ENCODE measurements around the gene ADAMTS4.

DNA sequence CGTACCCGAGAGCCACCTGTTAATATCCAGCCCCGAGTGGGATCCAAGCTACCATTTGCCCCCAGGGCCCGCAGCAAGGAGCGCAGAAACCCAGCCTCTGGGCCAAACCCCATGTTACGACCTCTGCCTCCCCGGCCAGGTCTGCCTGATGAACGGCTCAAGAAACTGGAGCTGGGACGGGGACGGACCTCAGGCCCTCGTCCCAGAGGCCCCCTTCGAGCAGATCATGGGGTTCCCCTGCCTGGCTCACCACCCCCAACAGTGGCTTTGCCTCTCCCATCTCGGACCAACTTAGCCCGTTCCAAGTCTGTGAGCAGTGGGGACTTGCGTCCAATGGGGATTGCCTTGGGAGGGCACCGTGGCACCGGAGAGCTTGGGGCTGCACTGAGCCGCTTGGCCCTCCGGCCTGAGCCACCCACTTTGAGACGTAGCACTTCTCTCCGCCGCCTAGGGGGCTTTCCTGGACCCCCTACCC is 38.1 kb downstream of the ADAMTS4 start:
- TF ChIP-seq CTCF (IDR thresholded peaks at IDR 0.05; ENCODE audit: low read depth, low read length, poor library complexity, severe bottlenecking), result no peak
- TF ChIP-seq EZH2phosphoT487 (IDR thresholded peaks at IDR 0.05; ENCODE audit: borderline replicate concordance, low read length), result no peak

Measured in DOHH2 (cell line).